ENCODE results near the gene FUT8. TPM values are rescaled to one million over a fixed set of nuclear protein-coding genes. Genes with fewer than 3 reads are reported as not detected.

Gene FUT8
- polyA plus RNA-seq, 1 experiment: 45.1 TPM

DNA sequence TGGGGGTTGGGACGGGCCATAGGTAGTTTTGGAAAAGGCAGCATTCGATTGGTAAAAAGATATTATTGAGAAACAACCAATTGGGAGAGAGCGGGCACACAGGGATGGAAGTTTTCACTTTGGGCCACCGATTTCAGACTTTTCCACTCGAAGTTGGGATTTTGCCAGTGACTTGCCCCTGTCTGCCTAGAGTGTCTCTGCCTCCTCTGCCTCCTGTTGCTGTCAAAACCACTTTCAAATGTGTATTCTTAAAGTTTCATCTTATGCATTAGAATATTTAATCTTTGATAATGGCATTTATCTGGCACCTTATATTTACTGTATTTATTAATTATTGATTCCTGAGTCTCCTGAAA, 182.3 kb downstream of the FUT8 start:
- CTCF ChIA-PET: no interaction called here
- POLR2A ChIA-PET: no interaction called here

DNA sequence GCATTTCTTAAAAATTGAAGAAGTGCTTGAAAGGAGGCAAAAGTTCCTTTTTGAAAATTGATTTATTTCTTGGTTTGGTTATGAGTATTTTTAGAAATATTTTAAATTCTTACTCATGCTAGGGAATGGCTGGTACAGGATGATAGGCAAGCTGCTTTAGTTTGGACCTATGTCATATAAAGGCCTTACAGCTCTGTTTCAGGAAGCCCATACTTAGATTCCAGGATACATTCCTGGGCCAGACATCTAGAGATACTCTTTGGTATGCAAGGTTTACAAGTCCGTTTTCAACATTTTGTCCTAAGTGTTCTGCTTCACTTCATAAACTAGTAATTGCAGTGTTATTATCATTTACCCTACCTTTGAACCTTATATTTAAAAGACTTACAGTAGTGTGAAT, 186.8 kb downstream of the FUT8 start:
- H3K27me3 ChIP-seq (ENCODE audit: control insufficient read depth, insufficient read depth, low read length): no peaks in the 10 kb centered on the region
- ChIA-PET POLR2A (interaction anchor here (0.5 kb wide), 1 partner anchor 685 kb away, joined by 6 read pairs; no protein-coding TSS in a partner anchor), CTCF (interaction anchor here (1.9 kb wide), 1 partner anchor 184 kb away, joined by 9 read pairs; no protein-coding TSS in a partner anchor)
- no peak for DNase-seq (ENCODE audit: low read depth, low spot score)
- TF ChIP-seq, protein P1, sequence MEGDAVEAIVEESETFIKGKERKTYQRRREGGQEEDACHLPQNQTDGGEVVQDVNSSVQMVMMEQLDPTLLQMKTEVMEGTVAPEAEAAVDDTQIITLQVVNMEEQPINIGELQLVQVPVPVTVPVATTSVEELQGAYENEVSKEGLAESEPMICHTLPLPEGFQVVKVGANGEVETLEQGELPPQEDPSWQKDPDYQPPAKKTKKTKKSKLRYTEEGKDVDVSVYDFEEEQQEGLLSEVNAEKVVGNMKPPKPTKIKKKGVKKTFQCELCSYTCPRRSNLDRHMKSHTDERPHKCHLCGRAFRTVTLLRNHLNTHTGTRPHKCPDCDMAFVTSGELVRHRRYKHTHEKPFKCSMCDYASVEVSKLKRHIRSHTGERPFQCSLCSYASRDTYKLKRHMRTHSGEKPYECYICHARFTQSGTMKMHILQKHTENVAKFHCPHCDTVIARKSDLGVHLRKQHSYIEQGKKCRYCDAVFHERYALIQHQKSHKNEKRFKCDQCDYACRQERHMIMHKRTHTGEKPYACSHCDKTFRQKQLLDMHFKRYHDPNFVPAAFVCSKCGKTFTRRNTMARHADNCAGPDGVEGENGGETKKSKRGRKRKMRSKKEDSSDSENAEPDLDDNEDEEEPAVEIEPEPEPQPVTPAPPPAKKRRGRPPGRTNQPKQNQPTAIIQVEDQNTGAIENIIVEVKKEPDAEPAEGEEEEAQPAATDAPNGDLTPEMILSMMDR (IDR thresholded peaks at IDR 0.05; ENCODE audit: low read depth, low read length): no peak
- no peak overlapping the region for H3K4me3 ChIP-seq (ENCODE audit: low read depth, low read length)
- H3K27ac ChIP-seq (ENCODE audit: low read depth, low read length): no peak overlapping the region
- H3K9me3 ChIP-seq (ENCODE audit: control insufficient read depth, insufficient read depth, low read length): no peaks in the 10 kb centered on the region

More for the DNA sequence above, 182.3 kb downstream of the FUT8 start:
- Histone ChIP-seq H3K9me3 (ENCODE audit: control insufficient read depth, insufficient read depth, low read length) (no peaks in the 10 kb centered on the region), H3K27me3 (ENCODE audit: control insufficient read depth, insufficient read depth, low read length) (no peaks in the 10 kb centered on the region), H3K27ac (ENCODE audit: low read depth, low read length) (no peak overlapping the region), H3K4me3 (ENCODE audit: low read depth, low read length) (no peak overlapping the region)
- DNase-seq (ENCODE audit: low read depth, low spot score): no peak
- TF ChIP-seq, protein P1 (IDR thresholded peaks at IDR 0.05; ENCODE audit: low read depth, low read length): no peak

DNA sequence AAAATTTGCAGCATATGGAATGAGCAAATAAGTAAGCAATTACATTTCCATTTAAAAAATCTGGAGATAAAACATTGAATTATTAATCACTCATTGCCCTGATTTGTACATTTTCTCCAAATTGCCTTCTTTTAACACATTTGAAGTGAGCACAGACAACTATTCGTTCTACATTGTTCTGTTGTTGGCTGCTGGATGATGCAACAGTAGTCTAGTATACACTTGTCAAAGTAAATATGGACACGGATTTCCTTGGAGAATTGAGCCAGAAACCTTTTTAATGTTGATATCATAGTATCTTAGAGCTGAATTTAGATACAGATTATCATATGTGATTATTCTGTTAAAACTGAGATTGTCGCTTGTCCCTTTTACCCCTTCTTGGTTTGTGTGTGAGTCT, 188.2 kb downstream of the FUT8 start:
- TF ChIP-seq, protein P1 (IDR thresholded peaks at IDR 0.05; ENCODE audit: low read depth, low read length): no peak
- ChIA-PET CTCF (interaction anchor here (0.8 kb wide), 1 partner anchor 189 kb away, joined by 3 read pairs; no protein-coding TSS in a partner anchor), POLR2A (no interaction called here)
- Histone ChIP-seq H3K27ac (ENCODE audit: low read depth, low read length) (no peak overlapping the region), H3K27me3 (ENCODE audit: control insufficient read depth, insufficient read depth, low read length) (no peaks in the 10 kb centered on the region), H3K9me3 (ENCODE audit: control insufficient read depth, insufficient read depth, low read length) (no peaks in the 10 kb centered on the region), H3K4me3 (ENCODE audit: low read depth, low read length) (no peak overlapping the region)
- DNase-seq (ENCODE audit: low read depth, low spot score): no peak

DNA sequence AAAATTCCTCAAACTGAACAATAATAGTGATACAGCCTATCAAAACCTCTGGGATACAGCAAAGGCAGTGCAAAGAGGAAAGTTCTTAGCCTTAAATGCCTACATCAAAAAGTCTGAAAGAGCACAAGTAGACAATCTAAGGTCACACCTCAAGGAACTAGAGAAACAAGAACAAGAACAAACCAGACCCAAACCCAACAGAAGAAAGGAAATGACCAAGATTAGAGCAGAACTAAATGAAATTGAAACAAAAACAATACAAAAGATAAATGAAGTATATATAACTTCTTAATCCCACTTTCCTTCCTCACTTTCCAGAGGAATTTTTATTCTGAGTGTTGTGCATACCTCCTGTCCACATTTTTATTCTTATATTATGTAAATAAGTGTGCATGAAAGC, 192.0 kb downstream of the FUT8 start:
- TF ChIP-seq, protein P1 (IDR thresholded peaks at IDR 0.05; ENCODE audit: low read depth, low read length): no peak
- Histone ChIP-seq H3K4me3 (ENCODE audit: low read depth, low read length) (no peak overlapping the region), H3K9me3 (ENCODE audit: control insufficient read depth, insufficient read depth, low read length) (no peaks in the 10 kb centered on the region), H3K27me3 (ENCODE audit: control insufficient read depth, insufficient read depth, low read length) (no peaks in the 10 kb centered on the region), H3K27ac (ENCODE audit: low read depth, low read length) (no peak overlapping the region)
- ChIA-PET CTCF (no interaction called here), POLR2A (no interaction called here)
- DNase-seq (ENCODE audit: low read depth, low spot score): no peak

DNA sequence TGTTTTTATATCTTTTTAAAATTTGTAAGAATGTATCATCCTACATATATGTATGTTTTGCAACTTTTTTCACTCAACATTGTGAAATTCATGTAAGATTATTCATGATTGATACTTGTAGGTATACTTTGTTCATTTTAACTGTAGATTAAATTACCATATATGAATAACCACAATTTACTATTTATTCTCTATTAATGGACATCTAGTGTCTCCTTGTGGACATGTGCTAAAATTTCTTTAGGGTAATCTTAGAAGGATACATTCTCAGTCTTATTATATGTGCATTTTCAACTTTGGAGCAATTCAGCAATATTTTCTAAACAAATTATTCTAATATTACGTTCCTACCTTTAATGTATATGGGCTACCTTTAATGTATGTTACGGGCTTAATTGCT, 192.4 kb downstream of the FUT8 start:
- Histone ChIP-seq H3K9me3 (ENCODE audit: control insufficient read depth, insufficient read depth, low read length) (no peaks in the 10 kb centered on the region), H3K27ac (ENCODE audit: low read depth, low read length) (no peak overlapping the region), H3K4me3 (ENCODE audit: low read depth, low read length) (no peak overlapping the region), H3K27me3 (ENCODE audit: control insufficient read depth, insufficient read depth, low read length) (no peaks in the 10 kb centered on the region)
- CTCF ChIA-PET: no interaction called here
- no peak for DNase-seq (ENCODE audit: low read depth, low spot score)
- POLR2A ChIA-PET: no interaction called here
- TF ChIP-seq, protein P1 (IDR thresholded peaks at IDR 0.05; ENCODE audit: low read depth, low read length): peak; percentile 37
